SJCRH30 (cell line): ENCODE data around the gene SGK1. TPM values are rescaled to one million over a fixed set of nuclear protein-coding genes. Genes with fewer than 3 reads are reported as not detected.

Experiments
- DNase-seq, 2 experiments: peaks; one replicate each; pipeline ENCODE4 v3.0.0-alpha.2; 2015 to 2020
- H3K27ac ChIP-seq: fragments of 250-450 bp; sonication (Bioruptor Pico); 2 replicates; pipeline ENCODE4 v1.5.1; 2020; ENCODE audit warnings: mild to moderate bottlenecking, moderate library complexity
- H3K27me3 ChIP-seq: fragments of 250-450 bp; sonication (Bioruptor Pico); 2 replicates; pipeline ENCODE4 v1.5.1; 2020; ENCODE audit warnings: mild to moderate bottlenecking, moderate library complexity
- H3K36me3 ChIP-seq: fragments of 250-450 bp; sonication (Bioruptor Pico); 2 replicates; pipeline ENCODE4 v1.5.1; 2020; ENCODE audit warnings: mild to moderate bottlenecking, moderate library complexity
- H3K4me1 ChIP-seq: fragments of 250-450 bp; sonication (Bioruptor Pico); 2 replicates; pipeline ENCODE4 v1.5.1; 2020; ENCODE audit warnings: mild to moderate bottlenecking, moderate library complexity
- H3K4me3 ChIP-seq: fragments of 250-450 bp; sonication (Bioruptor Pico); 2 replicates; pipeline ENCODE4 v1.5.1; 2020; ENCODE audit warnings: mild to moderate bottlenecking, moderate library complexity
- H3K9me3 ChIP-seq: fragments of 250-450 bp; sonication (Bioruptor Pico); replicated peaks from 2 replicates; pipeline ENCODE4 v1.5.1; 2020; ENCODE audit warnings: mild to moderate bottlenecking, moderate library complexity
- total RNA-seq: library from RNA; depleted of rRNA; stranded (reverse); fragments of >200 nt; shearing (Covaris generic); gene quantifications from 2 replicates; pipeline ENCODE4 v1.2.3, GENCODE V29; 2014

The SGK1 gene
- total RNA-seq, 1 experiment from 2014 or later: 1.6 TPM

DNA sequence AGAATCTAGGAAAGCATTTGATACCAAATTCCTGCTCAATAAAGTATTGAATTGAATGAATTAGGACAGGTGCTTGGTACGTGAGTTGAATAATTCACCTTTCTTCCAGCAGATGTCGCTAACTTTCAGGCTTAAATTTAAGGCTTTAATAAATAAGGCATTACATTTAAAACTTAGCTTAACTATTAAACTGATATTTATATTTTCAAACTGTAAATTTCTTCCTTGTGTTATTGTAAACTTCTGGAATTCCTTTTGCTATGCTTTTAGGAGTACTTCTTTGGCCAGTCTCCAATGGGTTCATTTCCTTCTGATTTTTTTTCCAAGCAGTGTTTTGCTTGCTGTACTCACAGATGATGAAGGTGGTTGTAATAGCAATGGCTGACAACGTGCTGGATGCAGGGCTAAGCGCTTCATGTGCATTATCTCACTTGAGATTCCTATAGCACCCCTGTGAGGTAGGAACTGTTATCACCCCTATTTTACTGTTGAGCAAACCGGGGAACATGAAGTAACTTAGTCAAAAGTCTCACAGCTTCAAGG, 194.2 kb downstream of the SGK1 start:
- H3K9me3 ChIP-seq: no peaks in the 10 kb centered on the region; the same call in 1 of the 2 replicates
- DNase-seq: peak in 1 of 2 experiments; percentile 54
- H3K27me3 ChIP-seq: no peaks in the 10 kb centered on the region
- no peak overlapping the region for H3K4me3 ChIP-seq
- no peaks in the 10 kb centered on the region for H3K4me1 ChIP-seq
- no peaks in the 10 kb centered on the region for H3K36me3 ChIP-seq
- H3K27ac ChIP-seq: no peak overlapping the region

DNA sequence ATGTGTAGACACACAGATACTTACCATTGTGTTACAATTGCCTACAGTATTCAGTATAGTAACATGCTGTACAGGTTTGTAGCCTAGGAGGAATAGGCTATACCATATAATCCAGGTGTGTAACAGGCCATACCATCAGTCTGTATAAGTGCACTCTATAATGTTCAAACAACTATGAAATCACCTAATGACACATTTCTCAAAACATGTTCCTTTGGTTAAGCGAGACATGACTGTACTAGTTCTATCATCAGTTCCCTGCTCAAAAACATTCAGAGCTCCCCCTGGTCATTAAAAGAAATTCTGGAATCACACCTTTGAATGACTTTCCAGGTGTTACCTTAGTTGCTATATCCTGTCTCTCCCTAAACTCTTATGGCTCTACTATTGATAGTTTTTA, 195.1 kb downstream of the SGK1 start:
- Histone ChIP-seq H3K27ac (no peak overlapping the region), H3K36me3 (no peaks in the 10 kb centered on the region), H3K4me1 (peaks cover 5% of the 10 kb centered on the region), H3K27me3 (no peaks in the 10 kb centered on the region), H3K4me3 (no peak overlapping the region), H3K9me3 (no peaks in the 10 kb centered on the region; the same call in 1 of the 2 replicates)
- no peak for DNase-seq

GRCh38 chr6:134119486-134119885, 198.4 kb downstream of the SGK1 start:
- DNase-seq: no peak
- Histone ChIP-seq H3K36me3 (no peaks in the 10 kb centered on the region), H3K27me3 (no peaks in the 10 kb centered on the region), H3K27ac (no peak overlapping the region), H3K4me1 (peaks cover 7% of the 10 kb centered on the region), H3K4me3 (no peak overlapping the region), H3K9me3 (no peaks in the 10 kb centered on the region; the same call in 1 of the 2 replicates)
